Neural crest cell (in vitro differentiated cells): ENCODE results near the gene F13A1. TPM values are rescaled to one million over a fixed set of nuclear protein-coding genes. Genes with fewer than 3 reads are reported as not detected.

ENCODE experiments used
- DNase-seq: peaks from one replicate; pipeline ENCODE4 v3.0.0; 2021; ENCODE audit warnings: low read depth, mixed read lengths, low spot score
- H3K27ac Mint-ChIP-seq: one replicate; pipeline ENCODE4 v1.8.0; 2021; ENCODE audit warnings: mild to moderate bottlenecking, mixed read lengths; ENCODE audit not compliant: unreplicated experiment
- H3K27me3 Mint-ChIP-seq: 2 replicates; pipeline ENCODE4 v1.8.0; 2021; ENCODE audit warnings: low read depth, mild to moderate bottlenecking, mixed read lengths
- H3K36me3 Mint-ChIP-seq: 2 replicates; pipeline ENCODE4 v1.8.0; 2021; ENCODE audit warnings: low read depth, mild to moderate bottlenecking, mixed read lengths
- H3K4me1 Mint-ChIP-seq: 2 replicates; pipeline ENCODE4 v1.8.0; 2021; ENCODE audit warnings: mixed read lengths
- H3K4me3 Mint-ChIP-seq: one replicate; pipeline ENCODE4 v1.8.0; 2021; ENCODE audit warnings: mild to moderate bottlenecking, mixed read lengths
- H3K9me3 Mint-ChIP-seq: 2 replicates; pipeline ENCODE4 v1.8.0; 2021; ENCODE audit warnings: mixed read lengths
- total RNA-seq: library from RNA; stranded (reverse); gene quantifications from 2 replicates; pipeline ENCODE4 v1.2.1, GENCODE V29; 2021
- TF ChIP-seq, protein P1 (sequence below): fragments of 200-600 bp; sonication (generic); conservative IDR thresholded peaks from 2 replicates; pipeline ENCODE4 v1.5.0; 2021; ENCODE audit warnings: antibody characterized with exemption, mild to moderate bottlenecking

F13A1 gene
- total RNA-seq, 1 donor from 2014 or later, result 0.70 TPM

DNA sequence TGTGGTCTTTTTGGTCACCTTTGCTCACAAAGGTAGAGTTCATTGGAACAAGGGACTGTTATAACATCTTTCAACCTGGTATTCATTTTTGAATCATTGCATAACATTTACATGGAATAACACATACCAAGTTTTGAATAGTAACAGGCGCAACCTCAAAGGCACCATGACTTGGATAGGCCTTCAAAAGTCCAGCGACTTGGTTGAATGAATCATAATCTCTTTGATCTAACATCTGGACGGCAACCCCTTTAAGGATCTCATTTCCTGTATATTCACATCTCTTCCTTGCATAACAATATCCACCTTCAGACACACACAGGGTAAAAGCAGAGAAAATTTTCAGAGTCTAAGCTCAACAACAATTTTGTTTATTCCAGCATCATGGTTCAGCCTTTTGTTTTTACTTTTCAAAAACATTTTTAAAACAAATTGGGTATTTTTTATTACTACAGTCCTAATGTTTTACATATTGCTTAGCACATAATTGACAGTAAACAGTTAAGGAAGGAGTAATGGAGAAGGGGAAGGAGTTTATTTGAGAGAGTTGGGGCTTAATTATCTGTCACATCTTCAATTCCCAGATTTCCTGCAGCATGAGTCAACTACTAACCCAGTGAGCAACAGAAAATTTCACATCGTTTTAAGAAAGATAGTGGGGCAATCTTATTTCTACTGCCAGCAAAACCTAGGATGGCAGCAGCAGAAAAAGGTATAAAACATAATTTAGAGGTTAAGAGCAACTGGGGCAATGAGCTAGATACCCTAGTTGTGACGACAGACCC lies 41.8 kb upstream of the F13A1 start:
- no peaks in the 10 kb centered on the region for H3K27me3 Mint-ChIP-seq
- H3K4me1 Mint-ChIP-seq, result no peaks in the 10 kb centered on the region
- no peaks in the 10 kb centered on the region for H3K36me3 Mint-ChIP-seq
- no peak for DNase-seq
- H3K9me3 Mint-ChIP-seq, result no peaks in the 10 kb centered on the region
- TF ChIP-seq, protein P1, sequence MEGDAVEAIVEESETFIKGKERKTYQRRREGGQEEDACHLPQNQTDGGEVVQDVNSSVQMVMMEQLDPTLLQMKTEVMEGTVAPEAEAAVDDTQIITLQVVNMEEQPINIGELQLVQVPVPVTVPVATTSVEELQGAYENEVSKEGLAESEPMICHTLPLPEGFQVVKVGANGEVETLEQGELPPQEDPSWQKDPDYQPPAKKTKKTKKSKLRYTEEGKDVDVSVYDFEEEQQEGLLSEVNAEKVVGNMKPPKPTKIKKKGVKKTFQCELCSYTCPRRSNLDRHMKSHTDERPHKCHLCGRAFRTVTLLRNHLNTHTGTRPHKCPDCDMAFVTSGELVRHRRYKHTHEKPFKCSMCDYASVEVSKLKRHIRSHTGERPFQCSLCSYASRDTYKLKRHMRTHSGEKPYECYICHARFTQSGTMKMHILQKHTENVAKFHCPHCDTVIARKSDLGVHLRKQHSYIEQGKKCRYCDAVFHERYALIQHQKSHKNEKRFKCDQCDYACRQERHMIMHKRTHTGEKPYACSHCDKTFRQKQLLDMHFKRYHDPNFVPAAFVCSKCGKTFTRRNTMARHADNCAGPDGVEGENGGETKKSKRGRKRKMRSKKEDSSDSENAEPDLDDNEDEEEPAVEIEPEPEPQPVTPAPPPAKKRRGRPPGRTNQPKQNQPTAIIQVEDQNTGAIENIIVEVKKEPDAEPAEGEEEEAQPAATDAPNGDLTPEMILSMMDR, result no peak
- no peak overlapping the region for H3K4me3 Mint-ChIP-seq
- no peak overlapping the region for H3K27ac Mint-ChIP-seq

DNA sequence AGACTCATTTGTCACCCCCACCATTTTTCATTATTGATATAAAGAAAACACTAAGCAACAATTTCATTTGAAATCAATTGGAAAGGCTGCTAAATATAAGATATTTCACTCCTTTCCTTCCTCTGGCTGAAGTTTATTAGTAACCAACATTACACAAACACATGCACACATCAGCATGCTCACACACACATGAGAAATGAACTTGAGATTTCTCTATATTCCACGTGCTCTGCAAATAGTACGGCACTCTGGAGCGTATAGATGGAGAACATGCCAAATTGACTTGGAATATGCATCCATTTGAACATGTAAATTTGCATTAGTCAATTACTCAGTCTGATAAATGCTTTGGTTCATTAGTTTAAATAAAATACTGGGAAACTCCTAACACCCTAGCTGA lies 37.1 kb upstream of the F13A1 start:
- H3K36me3 Mint-ChIP-seq, result no peaks in the 10 kb centered on the region
- H3K9me3 Mint-ChIP-seq, result no peaks in the 10 kb centered on the region
- H3K4me3 Mint-ChIP-seq, result no peak overlapping the region
- TF ChIP-seq, protein P1, result no peak
- no peak overlapping the region for H3K27ac Mint-ChIP-seq
- H3K27me3 Mint-ChIP-seq, result peaks cover 4% of the 10 kb centered on the region
- DNase-seq, result no peak
- no peaks in the 10 kb centered on the region for H3K4me1 Mint-ChIP-seq

DNA sequence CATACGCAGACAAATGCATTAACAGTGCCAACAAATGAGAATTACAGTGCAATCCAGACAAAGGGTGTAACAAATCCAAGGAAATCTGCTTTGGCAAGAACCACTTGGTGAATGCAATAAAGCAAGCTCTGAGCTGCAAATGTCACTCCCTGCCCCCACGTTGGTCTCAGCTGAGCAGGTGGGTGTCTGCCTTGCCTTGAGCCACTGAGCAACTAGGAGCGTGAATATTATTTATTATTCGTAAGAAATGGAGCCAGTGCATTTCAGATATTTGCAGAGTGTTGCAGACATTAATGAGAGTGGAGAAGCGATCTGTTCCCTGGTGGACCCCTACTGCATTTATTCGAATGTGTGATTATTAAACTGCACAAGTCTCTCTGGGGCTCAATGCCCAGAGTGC lies 36.6 kb upstream of the F13A1 start:
- no peak overlapping the region for H3K27ac Mint-ChIP-seq
- no peaks in the 10 kb centered on the region for H3K36me3 Mint-ChIP-seq
- H3K27me3 Mint-ChIP-seq, result peaks cover 4% of the 10 kb centered on the region
- no peaks in the 10 kb centered on the region for H3K9me3 Mint-ChIP-seq
- DNase-seq, result no peak
- H3K4me3 Mint-ChIP-seq, result no peak overlapping the region
- TF ChIP-seq, protein P1, result no peak
- H3K4me1 Mint-ChIP-seq, result no peaks in the 10 kb centered on the region

DNA sequence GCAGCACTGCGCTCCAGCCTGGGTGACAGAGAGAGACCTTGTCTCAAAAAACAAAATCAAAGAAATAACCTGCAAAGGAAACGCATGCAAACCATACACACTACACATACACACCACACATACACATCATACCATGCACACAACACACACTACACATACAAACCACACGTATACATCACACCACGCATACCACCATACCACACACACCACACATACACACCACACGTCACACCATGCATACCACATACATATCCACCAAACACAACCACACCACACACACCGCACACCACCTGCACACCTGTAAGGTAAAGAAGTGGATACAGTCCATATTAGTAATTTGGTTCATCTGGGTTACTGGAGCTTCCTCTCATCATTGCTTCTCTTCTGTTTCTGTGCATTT lies 32.3 kb upstream of the F13A1 start:
- Mint-ChIP-seq H3K36me3 (no peaks in the 10 kb centered on the region), H3K9me3 (no peaks in the 10 kb centered on the region), H3K27ac (no peak overlapping the region), H3K27me3 (peaks cover 9% of the 10 kb centered on the region), H3K4me1 (no peaks in the 10 kb centered on the region), H3K4me3 (no peak overlapping the region)
- TF ChIP-seq, protein P1, result no peak
- no peak for DNase-seq

DNA sequence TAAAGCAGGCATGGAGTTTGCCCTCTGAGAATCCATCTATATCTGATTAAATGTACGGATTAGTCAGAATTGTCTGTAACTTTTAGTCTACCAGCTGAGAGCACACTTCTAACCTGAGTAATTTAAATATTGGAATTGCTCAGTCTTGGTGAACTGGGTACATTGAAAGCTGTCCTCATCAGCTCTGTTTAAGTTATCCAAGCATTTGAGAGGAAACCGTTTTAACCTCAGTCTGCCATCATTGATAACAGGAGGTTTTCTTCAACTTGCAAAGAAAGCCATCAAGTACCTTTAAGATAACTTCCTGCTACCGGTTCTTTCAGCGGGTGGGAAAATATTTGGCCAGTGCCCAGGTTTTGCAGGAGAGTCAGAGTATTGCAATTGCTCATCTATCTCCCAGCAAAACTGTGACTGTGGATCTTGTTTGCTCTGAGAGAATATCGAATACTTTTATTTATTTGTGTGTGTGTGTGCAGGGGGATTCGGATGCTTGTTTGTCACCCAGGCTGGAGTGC lies 31.1 kb upstream of the F13A1 start:
- no peaks in the 10 kb centered on the region for H3K4me1 Mint-ChIP-seq
- peaks cover 9% of the 10 kb centered on the region for H3K27me3 Mint-ChIP-seq

More for the DNA sequence above, 31.1 kb upstream of the F13A1 start:
- TF ChIP-seq, protein P1, result no peak
- Mint-ChIP-seq H3K9me3 (no peaks in the 10 kb centered on the region), H3K36me3 (no peaks in the 10 kb centered on the region), H3K4me3 (no peak overlapping the region), H3K27ac (no peak overlapping the region)
- no peak for DNase-seq
